Omental fat pad (tissue), 4 donors: ENCODE measurements around the gene PON3. TPM values are rescaled to one million over a fixed set of nuclear protein-coding genes. Genes with fewer than 3 reads are reported as not detected.

Source experiments
- ATAC-seq: fragments of 150-250 bp; one replicate; pipeline ENCODE4 v1.9.1; 2016; ENCODE audit warnings: mild to moderate bottlenecking, moderate library complexity; ENCODE audit not compliant: low FRiP score
- DNase-seq: peaks from one replicate; pipeline ENCODE4 v3.0.0-alpha.2; 2019; ENCODE audit warnings: low spot score
- CTCF ChIP-seq, 3 donors: fragments of 450-650 bp; IDR thresholded peaks; one replicate each; pipeline ENCODE4 v1.5.1; 2016 to 2017; ENCODE audit warnings: antibody characterized with exemption in 3 of 3, mild to moderate bottlenecking in 3 of 3, moderate library complexity in 2 of 3
- small RNA-seq: library from RNA; depleted of rRNA; stranded (forward); fragments of <200 nt; gene quantifications from one replicate; pipeline ENCODE3, GENCODE V24; 2016
- total RNA-seq, 4 donors: library from RNA; depleted of rRNA; stranded (reverse); fragments of >200 nt; gene quantifications; one replicate each; pipeline ENCODE4 v1.1.0, GENCODE V29; 2016

Gene PON3
- total RNA-seq, 4 donors from 2014 or later = 1.3 to 4.3 (median 3.1) TPM

- no peak for TF ChIP-seq CTCF (IDR thresholded peaks at IDR 0.05)
- ATAC-seq = no peak
- no peak for DNase-seq
These were observed 83.6 kb downstream of the PON3 start for GRCh38 chr7:95312561-95312960.

- DNase-seq (no peak), ATAC-seq (no peak)
- TF ChIP-seq CTCF (IDR thresholded peaks at IDR 0.05) = no peak
These were observed 84.8 kb downstream of the PON3 start for GRCh38 chr7:95311389-95311788.

GRCh38 chr7:95309951-95310350, 86.2 kb downstream of the PON3 start:
- no peak for TF ChIP-seq CTCF (IDR thresholded peaks at IDR 0.05)
- no peak for DNase-seq
- ATAC-seq = no peak

Small RNAs within 50 kb of the gene (small RNA-seq; reads per million reads assigned to genes)
- gene AC004022.2 = not detected

Other genes with a start within 250 kb of the PON3 start
- 1 to 10 TPM in 1 of 4 donors, under 1 TPM in 1, not detected in 2; 0.38 to 2.0 TPM for gene PON1, start 71.8 kb downstream of the PON3 start, total RNA-seq
- gene PON2, start 38.7 kb upstream of the PON3 start, total RNA-seq = 100 to 1,000 TPM in 1 of 4 donors, 10 to 100 TPM in 3; 66.5 to 113 (median 82.2) TPM
- gene ASB4, start 89.6 kb upstream of the PON3 start, total RNA-seq = under 1 TPM in 2 of 4 donors, not detected in 2; 0.12 to 0.28 TPM
- gene PDK4, start 200.1 kb upstream of the PON3 start, total RNA-seq = 100 to 1,000 TPM; 511 to 996 (median 618) TPM